ENCODE measurements around the gene ACE2. TPM values are rescaled to one million over a fixed set of nuclear protein-coding genes. Genes with fewer than 3 reads are reported as not detected.
"Not testable (repeated sequence)": the region's sequence is repeated elsewhere in the genome, so short reads cannot be mapped to it uniquely, and the experiment has no call there.

The ACE2 gene
- total RNA-seq, result 1 to 10 TPM in 1 of 2 donors, not detected in 1; 4.6 TPM

DNA sequence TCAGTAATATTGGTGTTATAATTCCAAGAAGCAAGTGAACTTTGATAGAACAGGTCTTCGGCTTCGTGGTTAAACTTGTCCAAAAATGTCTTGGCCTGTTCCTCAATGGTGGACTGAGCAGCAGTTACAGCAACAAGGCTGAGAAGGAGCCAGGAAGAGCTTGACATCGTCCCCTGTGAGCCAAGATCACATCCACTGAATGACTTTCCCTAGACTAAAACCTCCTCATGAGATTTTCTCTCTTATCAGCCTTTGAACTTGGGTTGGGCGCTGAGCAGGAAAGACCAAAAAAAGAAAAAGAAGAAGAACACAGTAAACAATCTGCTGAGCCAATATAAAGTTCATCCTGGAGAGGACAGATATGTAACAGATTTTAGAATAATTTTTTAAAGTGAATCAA is at the start of gene ACE2:
ACE2 (minus strand) TSS at position 216 of the 400 bp plus-strand sequence; CDS start at position 167, 49 bp downstream.
- no peak within 1 kb of the TSS for H3K27ac ChIP-seq
- no peaks in the 10 kb centered on the region for H3K27me3 ChIP-seq (replicated peaks; ENCODE audit: insufficient read depth)
- no peak for ATAC-seq (ENCODE audit: insufficient number of reproducible peaks, low FRiP score, low read depth)
- no peaks in the 10 kb centered on the region for H3K4me1 ChIP-seq (ENCODE audit: control insufficient read depth in 1 of 2, low read depth in 2 of 2)
- no peak for DNase-seq (ENCODE audit: low spot score)
- H3K36me3 ChIP-seq, result no peaks in the 10 kb centered on the region
- H3K9me3 ChIP-seq, result no peaks in the 10 kb centered on the region
- no peak within 1 kb of the TSS for H3K4me3 ChIP-seq
- TF ChIP-seq CTCF (IDR thresholded peaks at IDR 0.05), result no peak

DNA sequence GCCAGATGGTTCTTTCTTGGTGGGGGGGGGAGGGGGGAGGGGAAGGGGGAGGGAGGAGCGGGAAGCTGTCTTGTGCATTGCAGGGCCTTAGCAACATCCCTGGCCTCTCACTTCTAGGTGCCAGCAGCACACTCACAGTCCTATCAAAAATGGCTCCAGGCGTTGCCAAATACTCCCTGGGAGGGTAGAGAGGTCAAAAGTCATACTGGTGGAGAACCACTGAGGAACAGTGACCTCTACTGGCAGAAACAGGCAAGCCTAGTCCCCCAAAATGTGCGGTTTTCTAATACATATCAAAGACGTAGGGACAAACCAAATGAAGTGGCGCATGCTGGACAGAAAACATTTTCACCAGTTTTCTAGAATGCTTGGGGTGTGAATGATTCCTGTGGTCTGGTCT is 46.8 kb upstream of the ACE2 start:
- H3K9me3 ChIP-seq; DNase-seq (ENCODE audit: low spot score); H3K27me3 ChIP-seq (replicated peaks; ENCODE audit: insufficient read depth); H3K36me3 ChIP-seq; H3K27ac ChIP-seq; H3K4me1 ChIP-seq (ENCODE audit: control insufficient read depth in 1 of 2, low read depth in 2 of 2); H3K4me3 ChIP-seq; ATAC-seq (ENCODE audit: insufficient number of reproducible peaks, low FRiP score, low read depth): not testable (repeated sequence)

DNA sequence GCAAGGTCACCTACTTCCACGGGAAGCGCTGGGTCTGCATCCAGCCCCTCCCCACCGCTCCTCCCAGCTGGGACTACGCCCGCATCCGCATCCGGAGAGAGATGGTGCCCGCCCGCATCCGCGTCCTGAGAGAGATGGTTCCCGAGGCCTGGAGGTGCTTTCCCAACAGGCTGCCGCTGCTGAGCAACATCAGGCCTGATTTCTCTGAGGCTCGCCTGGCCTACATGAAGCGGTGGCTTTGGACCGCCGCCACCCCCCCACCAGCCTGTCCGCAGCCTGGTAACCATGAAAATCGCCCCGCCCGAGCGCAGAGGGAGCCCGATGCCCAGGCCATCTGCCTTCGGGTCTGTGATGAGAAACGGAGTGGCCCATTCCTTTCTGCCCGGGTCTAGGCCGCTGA is 45.8 kb upstream of the ACE2 start:
- DNase-seq (ENCODE audit: low spot score) (no peak), ATAC-seq (ENCODE audit: insufficient number of reproducible peaks, low FRiP score, low read depth) (no peak)
- H3K27ac ChIP-seq, result no peak overlapping the region
- H3K36me3 ChIP-seq, result no peaks in the 10 kb centered on the region
- no peaks in the 10 kb centered on the region for H3K4me1 ChIP-seq (ENCODE audit: control insufficient read depth in 1 of 2, low read depth in 2 of 2)
- no peaks in the 10 kb centered on the region for H3K27me3 ChIP-seq (replicated peaks; ENCODE audit: insufficient read depth)
- no peak for TF ChIP-seq CTCF (IDR thresholded peaks at IDR 0.05)
- no peak overlapping the region for H3K4me3 ChIP-seq
- H3K9me3 ChIP-seq, result no peaks in the 10 kb centered on the region

- H3K27me3 ChIP-seq (replicated peaks; ENCODE audit: insufficient read depth), result no peaks in the 10 kb centered on the region
- no peaks in the 10 kb centered on the region for H3K4me1 ChIP-seq (ENCODE audit: control insufficient read depth in 1 of 2, low read depth in 2 of 2)
- DNase-seq (ENCODE audit: low spot score), result no peak
- no peak overlapping the region for H3K4me3 ChIP-seq
- no peak for ATAC-seq (ENCODE audit: insufficient number of reproducible peaks, low FRiP score, low read depth)
- no peak overlapping the region for H3K27ac ChIP-seq
- no peaks in the 10 kb centered on the region for H3K9me3 ChIP-seq
- no peak for TF ChIP-seq CTCF (IDR thresholded peaks at IDR 0.05)
- H3K36me3 ChIP-seq, result no peaks in the 10 kb centered on the region
Observed at GRCh38 chrX:15646031-15646430, 45.3 kb upstream of the ACE2 start.

DNA sequence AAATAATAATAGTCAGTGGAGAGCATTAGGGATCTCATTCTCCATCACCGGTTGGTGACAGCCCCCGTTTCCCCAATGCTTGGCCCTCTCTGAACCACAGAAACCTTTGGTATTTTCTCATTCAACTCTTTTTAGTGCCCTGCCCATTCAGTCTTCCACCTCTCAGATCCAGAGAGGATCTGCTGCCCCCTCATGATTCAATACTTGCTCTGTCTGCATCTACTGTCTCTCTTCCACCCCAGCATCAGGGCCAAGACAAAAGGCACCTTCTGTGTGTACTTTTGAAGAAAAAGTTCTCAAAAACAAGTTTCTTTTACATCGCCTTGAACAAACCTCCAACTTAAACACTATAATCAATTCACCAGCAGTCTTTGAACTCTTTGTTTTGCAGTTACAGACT is 44.5 kb upstream of the ACE2 start:
- Histone ChIP-seq H3K4me3 (no peak overlapping the region), H3K9me3 (no peaks in the 10 kb centered on the region), H3K27me3 (replicated peaks; ENCODE audit: insufficient read depth) (no peaks in the 10 kb centered on the region), H3K36me3 (no peaks in the 10 kb centered on the region), H3K4me1 (ENCODE audit: control insufficient read depth in 1 of 2, low read depth in 2 of 2) (no peaks in the 10 kb centered on the region), H3K27ac (no peak overlapping the region)
- TF ChIP-seq CTCF (IDR thresholded peaks at IDR 0.05), result no peak
- DNase-seq (ENCODE audit: low spot score) (no peak), ATAC-seq (ENCODE audit: insufficient number of reproducible peaks, low FRiP score, low read depth) (no peak)

- no peak for TF ChIP-seq CTCF (IDR thresholded peaks at IDR 0.05)
- H3K9me3 ChIP-seq, result no peaks in the 10 kb centered on the region
- H3K36me3 ChIP-seq, result no peaks in the 10 kb centered on the region
- no peak overlapping the region for H3K4me3 ChIP-seq
- no peak overlapping the region for H3K27ac ChIP-seq
- no peak for DNase-seq (ENCODE audit: low spot score)
- no peak for ATAC-seq (ENCODE audit: insufficient number of reproducible peaks, low FRiP score, low read depth)
- H3K4me1 ChIP-seq (ENCODE audit: control insufficient read depth in 1 of 2, low read depth in 2 of 2), result no peaks in the 10 kb centered on the region
- no peaks in the 10 kb centered on the region for H3K27me3 ChIP-seq (replicated peaks; ENCODE audit: insufficient read depth)
Observed at GRCh38 chrX:15644560-15644872, 43.8 kb upstream of the ACE2 start.

Measured in thoracic aorta (tissue), 2 donors.